Adrenal gland (tissue), 5 donors: ENCODE measurements around the gene NAA11.

Source experiments
- POLR2A ChIP-seq, 2 donors: fragments of 450-650 bp; IDR thresholded peaks; one replicate each; pipeline ENCODE4 v1.6.1; 2017; ENCODE audit warnings: antibody characterized with exemption in 2 of 2, mild to moderate bottlenecking in 2 of 2, moderate library complexity in 1 of 2
- TF ChIP-seq, protein P1 (sequence below), 6 experiments: fragments of 450-650 bp in 4 of 6; fragments of 200-600 bp in 2 of 6; sonication (generic) in 1 of 6; IDR thresholded peaks; 1 replicate in 5 of 6; 2 replicates in 1 of 6; pipeline versions ENCODE4 v1.5.1 to v1.8.0; 2016 to 2021; ENCODE audit warnings: antibody characterized with exemption in 6 of 6, mild to moderate bottlenecking in 2 of 6, moderate library complexity in 1 of 6
- donor health status: DM: no; HTN: no; CAD: no.

DNA sequence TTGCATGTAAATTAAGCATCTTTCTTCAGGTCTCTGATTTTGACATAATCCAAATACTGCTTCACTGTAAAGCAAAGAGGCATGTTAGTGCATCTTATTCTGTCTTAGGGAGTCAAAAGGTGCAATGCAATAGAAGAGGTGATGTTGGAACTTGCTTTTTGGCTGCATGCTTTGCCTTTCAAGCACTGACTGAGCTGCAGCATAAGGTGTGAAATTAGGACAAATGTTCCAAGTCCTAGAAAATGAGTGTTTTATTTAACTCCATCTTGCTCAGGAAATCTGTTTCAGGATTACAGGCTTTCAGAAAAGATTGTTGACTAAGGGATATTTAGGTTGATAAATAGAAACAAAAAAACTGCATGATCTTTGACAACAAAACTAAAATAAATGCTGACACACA is 30.8 kb downstream of the NAA11 start:
- TF ChIP-seq, protein P1, sequence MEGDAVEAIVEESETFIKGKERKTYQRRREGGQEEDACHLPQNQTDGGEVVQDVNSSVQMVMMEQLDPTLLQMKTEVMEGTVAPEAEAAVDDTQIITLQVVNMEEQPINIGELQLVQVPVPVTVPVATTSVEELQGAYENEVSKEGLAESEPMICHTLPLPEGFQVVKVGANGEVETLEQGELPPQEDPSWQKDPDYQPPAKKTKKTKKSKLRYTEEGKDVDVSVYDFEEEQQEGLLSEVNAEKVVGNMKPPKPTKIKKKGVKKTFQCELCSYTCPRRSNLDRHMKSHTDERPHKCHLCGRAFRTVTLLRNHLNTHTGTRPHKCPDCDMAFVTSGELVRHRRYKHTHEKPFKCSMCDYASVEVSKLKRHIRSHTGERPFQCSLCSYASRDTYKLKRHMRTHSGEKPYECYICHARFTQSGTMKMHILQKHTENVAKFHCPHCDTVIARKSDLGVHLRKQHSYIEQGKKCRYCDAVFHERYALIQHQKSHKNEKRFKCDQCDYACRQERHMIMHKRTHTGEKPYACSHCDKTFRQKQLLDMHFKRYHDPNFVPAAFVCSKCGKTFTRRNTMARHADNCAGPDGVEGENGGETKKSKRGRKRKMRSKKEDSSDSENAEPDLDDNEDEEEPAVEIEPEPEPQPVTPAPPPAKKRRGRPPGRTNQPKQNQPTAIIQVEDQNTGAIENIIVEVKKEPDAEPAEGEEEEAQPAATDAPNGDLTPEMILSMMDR (IDR thresholded peaks at IDR 0.05) = no peak
- TF ChIP-seq POLR2A (IDR thresholded peaks at IDR 0.05) = no peak
